ENCODE data around the gene GINS1.
"Not testable (repeated sequence)": the region's sequence is repeated elsewhere in the genome, so short reads cannot be mapped to it uniquely, and the experiment has no call there.

GINS1 gene

GRCh38 chr20:25453035-25453810, 45.8 kb downstream of the GINS1 start:
- DNase-seq (ENCODE audit: low read depth in 2 of 2) = no peak

DNA sequence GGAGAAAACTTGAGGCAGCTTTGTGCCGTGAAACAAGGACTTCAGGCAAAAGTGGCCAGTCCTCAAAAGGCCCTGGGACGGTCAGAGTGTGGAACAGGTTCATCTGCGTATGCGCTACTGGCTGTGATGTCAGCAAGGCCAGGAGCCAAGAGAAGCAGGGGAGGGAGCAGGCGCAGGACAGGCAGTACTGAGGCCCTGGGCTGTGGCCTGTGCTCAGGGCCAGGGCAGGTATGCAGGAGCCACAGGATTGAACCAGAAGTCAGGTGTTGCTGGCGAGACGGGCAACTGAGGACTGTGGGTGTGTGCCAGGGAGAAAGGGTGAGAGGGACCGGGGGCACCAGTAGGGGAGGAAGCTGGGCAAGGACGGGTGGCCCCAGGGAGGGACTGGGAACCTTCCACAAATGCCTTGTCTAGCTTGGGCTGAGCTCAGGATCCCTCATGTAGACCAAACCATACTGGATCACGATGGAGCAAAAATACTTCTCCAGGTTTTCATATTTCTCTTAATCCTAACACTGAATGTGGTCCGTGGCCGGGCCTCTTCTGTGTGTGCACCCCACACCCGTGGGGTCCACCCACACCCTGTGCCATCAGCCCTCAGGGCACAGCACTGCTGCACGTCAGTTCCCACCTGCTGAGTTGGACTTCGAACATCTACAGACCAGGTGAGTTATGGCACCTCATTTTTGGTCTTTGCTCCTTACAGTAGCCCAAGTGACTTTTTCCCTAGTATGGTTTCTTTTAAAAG, 46.9 kb downstream of the GINS1 start:
- DNase-seq (ENCODE audit: low read depth in 2 of 2) = no peak

DNA sequence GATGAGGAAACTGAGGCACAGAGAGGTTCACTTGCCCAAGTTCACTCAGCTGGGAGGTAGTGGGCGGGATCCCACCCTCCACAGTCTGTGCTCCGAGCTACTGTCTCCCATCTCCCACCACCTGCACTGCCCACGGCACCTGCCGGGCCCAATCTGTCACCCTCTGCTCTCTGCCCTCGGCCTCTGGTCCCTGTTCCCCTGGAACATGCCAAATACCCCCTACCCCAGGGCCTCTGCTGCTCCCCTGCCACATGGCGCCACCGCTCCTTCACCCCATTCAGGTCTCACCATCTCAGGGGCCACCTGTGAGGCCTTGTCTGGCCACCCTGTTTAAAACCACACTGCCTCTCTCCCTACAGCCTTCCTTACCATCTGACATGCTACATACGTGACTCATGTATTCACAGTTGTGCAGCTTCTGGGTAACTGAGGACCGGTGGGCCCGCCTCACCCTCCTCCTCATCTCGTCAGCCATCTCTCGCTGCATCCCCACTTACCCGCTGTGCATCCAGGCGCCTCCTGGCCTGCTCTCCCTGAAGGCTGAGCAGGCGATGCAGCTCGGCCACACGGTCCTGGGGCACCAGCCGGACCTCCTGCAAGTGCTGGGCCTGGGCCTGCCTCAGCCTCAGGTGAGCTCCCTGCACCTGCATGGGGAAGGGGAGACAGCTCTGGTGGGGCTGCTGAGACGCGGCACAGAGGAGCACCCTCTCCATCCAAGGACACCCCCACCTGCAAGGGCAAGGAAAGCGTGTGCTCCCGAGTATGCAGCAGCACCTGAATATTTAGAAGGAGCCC, 50.6 kb downstream of the GINS1 start:
- no peak for DNase-seq (ENCODE audit: low read depth in 2 of 2)

GRCh38 chr20:25459111-25459830, 51.8 kb downstream of the GINS1 start:
- DNase-seq (ENCODE audit: low read depth in 2 of 2) = no peak

GRCh38 chr20:25459916-25460535, 52.6 kb downstream of the GINS1 start:
- no peak for DNase-seq (ENCODE audit: low read depth in 2 of 2)

DNA sequence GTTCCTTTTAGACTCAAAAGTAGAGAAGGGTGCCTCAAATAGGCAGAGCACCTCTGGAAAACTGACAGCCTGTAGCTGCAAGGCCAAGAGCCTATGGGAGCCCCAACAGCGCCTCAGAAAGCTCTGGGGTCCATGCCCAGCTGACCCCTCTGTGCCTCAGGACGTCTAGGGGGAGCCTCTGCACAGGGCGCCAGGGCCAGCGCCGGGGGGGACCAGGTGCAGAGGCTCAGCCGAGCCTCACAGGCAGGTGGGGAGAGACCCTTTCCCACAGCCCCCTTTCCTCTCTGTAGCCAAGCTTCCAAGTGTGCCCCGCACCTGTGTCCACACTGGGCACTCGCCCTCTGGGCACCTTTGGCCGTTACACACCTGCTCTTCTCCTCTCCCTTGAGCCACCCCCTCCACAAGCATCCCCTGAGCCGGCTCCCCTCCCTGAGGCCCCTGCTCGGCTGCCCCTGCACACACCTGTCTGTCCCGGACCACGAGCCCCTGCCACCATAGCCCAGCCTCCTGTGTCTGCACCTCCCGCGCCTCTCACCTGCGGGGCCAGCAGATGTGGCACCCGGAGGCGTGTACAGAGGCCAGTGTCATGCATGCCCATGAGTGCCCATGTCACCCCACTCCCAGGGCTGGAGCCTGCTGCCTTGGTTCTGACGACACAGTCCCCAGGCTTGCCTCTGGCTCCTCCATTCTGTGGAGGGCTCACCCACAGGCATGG, 53.2 kb downstream of the GINS1 start:
- DNase-seq (ENCODE audit: low read depth in 2 of 2) = no peak

DNA sequence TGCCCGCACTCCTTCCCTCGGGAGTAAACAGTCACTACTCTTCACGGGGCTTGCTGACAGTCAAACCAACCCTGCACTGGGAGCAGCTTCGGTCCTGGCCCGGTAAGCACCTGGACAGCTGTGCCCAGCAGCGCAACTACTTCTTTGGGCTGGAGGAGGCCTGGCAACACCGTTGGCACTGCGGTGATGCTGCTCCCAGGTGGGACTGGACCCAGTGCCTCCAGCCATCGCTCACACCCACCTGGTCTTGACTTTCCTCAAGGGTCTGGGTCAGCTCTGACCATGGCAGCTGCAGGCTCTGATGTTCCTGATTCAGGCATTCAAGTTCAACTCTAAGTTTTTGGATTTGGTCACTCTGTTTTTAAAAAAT, 53.8 kb downstream of the GINS1 start:
- no peak for DNase-seq (ENCODE audit: low read depth in 2 of 2)

DNA sequence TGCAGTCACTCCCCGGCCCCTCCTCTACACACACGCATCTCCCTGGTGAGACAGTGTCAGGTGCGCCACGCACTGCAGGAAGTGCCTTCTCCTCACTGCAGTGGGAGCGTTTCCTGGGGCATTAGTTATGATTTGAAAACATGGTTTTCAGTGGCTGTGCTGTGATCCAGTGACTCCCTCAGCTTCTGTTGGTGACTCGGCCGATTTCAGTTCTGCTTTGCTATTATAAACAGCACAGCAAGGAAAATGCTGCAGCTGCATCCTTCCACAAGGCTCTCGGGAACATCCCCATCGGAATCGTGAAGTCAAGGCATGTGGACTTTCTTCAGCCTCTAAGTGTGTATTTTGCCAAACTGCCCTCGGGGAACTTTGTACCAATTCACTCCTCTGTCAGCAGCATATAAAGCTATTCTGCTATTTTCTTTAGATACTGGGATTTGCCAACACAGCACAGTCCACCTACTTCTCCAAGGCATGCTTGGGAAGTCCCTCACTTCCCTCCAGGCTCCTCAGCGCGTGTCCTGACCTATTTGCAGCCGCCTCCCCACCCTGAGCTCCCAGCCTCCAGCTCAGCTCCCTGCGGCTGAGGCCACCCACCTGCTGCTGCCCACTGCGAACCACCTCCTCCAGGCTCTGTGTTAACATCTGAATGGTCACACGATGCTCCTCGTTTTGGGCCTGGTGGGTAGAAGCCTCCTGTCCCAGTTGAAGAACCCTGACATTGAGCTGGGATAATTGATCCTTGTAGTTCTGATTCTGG, 54.5 kb downstream of the GINS1 start:
- DNase-seq (ENCODE audit: low read depth in 2 of 2) = no peak

GRCh38 chr20:25464501-25465242, 57.2 kb downstream of the GINS1 start:
- DNase-seq (ENCODE audit: low read depth in 2 of 2) = no peak

DNA sequence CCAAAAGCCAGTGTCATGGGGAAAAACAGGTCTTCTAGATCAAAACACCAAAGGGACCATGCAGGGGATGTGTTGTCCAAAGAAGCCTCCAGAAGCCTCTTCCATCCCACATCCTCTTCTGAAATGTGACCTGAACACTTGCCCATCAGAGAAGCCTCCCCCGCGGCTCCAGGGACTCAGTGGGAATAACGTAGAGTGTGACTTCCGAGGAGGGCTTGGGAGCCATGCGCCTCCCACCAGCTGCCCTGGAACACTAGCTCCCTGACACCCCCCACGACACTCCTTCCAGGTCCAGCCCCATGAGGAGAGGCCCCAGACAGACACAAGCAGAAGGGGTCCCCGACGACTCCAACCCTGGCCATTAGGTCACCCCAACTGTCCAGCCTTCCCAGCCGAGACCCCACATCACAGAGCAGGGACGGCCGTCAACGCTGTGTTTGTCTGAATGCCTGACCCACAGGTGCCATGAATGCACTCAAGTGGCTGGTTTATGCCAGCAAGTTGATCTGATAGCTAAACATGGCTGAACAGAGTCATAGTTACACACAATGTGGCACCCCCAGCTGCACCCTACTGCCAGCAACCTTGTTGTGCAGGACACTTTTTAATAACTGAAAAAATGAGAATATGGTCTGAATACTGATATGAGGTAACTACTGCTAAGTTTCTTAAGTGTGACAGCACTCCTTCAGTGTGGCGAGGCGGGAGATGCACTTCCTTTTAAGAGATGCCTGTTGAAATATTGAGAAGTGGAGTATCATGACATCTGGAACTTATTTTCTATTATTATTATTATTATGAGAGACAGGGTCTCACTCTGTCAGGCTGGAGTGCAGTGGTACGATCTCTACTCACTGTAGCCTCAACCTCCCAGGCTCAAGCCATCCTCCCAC, 58.0 kb downstream of the GINS1 start:
- DNase-seq (ENCODE audit: low read depth in 2 of 2) = no peak

DNA sequence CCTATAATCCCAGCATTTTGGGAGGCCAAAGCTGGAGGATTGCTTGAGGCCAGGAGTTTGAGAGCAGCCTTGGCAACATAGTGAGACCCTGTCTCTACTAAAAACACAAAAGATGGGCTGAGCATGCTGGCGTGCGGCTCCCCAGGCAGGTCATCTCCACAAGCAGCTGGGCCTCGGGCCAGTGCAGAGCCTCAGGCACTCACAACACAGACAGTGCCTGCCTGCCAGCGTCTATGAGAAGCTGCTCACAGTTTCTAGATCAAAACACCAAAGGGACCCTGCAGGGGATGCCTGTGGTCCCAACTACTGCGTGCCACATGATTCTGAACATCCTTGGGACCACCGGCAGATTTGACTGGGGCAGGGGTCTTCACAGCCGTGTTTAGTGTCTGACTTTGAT, 59.4 kb downstream of the GINS1 start:
- no peak for DNase-seq (ENCODE audit: low read depth in 2 of 2)

DNA sequence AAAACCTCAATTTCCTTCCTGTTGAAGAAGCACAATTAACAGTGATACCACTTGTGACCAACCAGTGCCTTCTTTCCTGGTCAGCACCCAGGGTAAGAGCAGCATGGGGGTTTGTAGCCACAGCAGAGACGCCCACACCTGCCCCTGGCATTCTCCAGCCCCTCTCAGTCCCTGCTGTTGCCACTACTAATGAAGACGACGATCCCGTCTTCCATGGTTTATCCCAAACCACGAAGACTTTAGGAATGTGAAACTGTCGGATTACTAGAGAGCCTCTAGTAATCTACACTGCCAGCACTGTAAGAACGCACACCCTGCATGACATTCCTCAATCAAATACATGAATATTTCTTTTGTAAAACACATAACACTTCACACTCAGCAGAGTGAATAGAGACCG, 60.0 kb downstream of the GINS1 start:
- DNase-seq (ENCODE audit: low read depth in 2 of 2) = no peak

GRCh38 chr20:25468126-25469075, 60.9 kb downstream of the GINS1 start:
- no peak for DNase-seq (ENCODE audit: low read depth in 2 of 2)

- DNase-seq (ENCODE audit: low read depth in 2 of 2) = no peak
Measured at GRCh38 chr20:25469558-25469957, 62.1 kb downstream of the GINS1 start.

- DNase-seq (ENCODE audit: low read depth in 2 of 2) = no peak
Measured at GRCh38 chr20:25470045-25470444, 62.6 kb downstream of the GINS1 start.

DNA sequence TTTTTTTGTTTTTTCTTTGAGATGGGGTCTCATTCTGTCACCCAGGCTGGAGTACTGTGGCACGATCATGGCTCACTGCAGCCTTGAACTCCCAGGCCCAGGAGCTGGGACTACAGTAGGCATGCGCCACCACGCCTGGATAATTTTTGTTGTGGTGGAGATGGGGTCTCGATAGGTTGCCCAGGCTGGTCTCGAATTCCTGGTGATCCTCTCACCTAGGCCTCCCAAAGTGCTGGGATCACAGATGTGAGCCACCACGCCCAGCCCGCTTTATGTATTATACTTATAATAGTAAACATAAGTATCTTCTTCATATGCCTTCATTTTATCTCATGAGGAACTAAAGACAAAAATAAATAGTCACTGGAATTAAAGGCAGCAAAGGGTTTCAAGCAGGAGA, 63.5 kb downstream of the GINS1 start:
- DNase-seq (ENCODE audit: low read depth in 2 of 2) = no peak

- DNase-seq (ENCODE audit: low read depth in 2 of 2) = not testable (repeated sequence)
Measured at GRCh38 chr20:25473297-25473696, 65.8 kb downstream of the GINS1 start.

All from stimulated activated CD8-positive, alpha-beta memory T cell treated with anti-CD3 and anti-CD28 coated beads, Interleukin-15, amount 100 ng/mL, for 4 hours (primary cell).